ENCODE measurements around the gene GJB6. TPM values are rescaled to one million over a fixed set of nuclear protein-coding genes. Genes with fewer than 3 reads are reported as not detected.
A peak's percentile ranks its signal among the peaks of the same experiment; 100 is the strongest.

Gene GJB6
- total RNA-seq, 1 donor, result not detected

DNA sequence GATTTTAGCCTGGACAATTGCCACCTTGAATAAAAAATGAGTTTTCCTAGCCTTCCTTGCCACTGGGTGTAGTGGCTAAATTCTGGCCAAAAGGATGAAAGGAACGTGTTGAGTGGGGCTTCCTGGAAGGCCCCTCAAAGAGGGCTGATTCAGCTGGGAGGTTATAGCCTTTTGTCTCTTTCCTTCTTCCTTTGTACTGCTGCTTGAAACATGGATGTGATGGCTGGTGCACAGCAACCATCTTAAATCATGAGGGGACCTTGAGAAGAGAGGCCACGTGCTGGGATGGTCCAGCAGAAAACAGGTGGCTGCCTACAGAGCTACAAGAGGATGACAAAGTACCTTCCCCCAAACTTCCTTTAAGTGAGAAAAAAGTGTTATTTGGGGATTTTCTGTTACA lies 40.0 kb upstream of the GJB6 start:
- Histone ChIP-seq H3K9me3 (ENCODE audit: low read depth, low read length) (no peaks in the 10 kb centered on the region), H3K27me3 (ENCODE audit: insufficient read depth, low read length) (peaks cover 6% of the 10 kb centered on the region), H3K4me2 (ENCODE audit: insufficient read depth, low read length) (no peak overlapping the region), H3K79me2 (ENCODE audit: insufficient read depth, low read length) (no peaks in the 10 kb centered on the region), H3K27ac (ENCODE audit: low read depth, low read length) (no peak overlapping the region), H3K4me1 (ENCODE audit: insufficient read depth, low read length) (no peaks in the 10 kb centered on the region), H2AFZ (ENCODE audit: low read length) (no peak overlapping the region), H3K4me3 (ENCODE audit: insufficient read depth, low read length) (no peak overlapping the region), H4K20me1 (ENCODE audit: insufficient read depth, low read length) (no peaks in the 10 kb centered on the region), H3K36me3 (ENCODE audit: insufficient read depth, low read length) (no peaks in the 10 kb centered on the region)
- TF ChIP-seq, protein P1, sequence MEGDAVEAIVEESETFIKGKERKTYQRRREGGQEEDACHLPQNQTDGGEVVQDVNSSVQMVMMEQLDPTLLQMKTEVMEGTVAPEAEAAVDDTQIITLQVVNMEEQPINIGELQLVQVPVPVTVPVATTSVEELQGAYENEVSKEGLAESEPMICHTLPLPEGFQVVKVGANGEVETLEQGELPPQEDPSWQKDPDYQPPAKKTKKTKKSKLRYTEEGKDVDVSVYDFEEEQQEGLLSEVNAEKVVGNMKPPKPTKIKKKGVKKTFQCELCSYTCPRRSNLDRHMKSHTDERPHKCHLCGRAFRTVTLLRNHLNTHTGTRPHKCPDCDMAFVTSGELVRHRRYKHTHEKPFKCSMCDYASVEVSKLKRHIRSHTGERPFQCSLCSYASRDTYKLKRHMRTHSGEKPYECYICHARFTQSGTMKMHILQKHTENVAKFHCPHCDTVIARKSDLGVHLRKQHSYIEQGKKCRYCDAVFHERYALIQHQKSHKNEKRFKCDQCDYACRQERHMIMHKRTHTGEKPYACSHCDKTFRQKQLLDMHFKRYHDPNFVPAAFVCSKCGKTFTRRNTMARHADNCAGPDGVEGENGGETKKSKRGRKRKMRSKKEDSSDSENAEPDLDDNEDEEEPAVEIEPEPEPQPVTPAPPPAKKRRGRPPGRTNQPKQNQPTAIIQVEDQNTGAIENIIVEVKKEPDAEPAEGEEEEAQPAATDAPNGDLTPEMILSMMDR (IDR thresholded peaks at IDR 0.05; ENCODE audit: extremely low read depth, low read depth, low read length), result no peak
- DNase-seq (ENCODE audit: insufficient read length, low spot score, missing footprints), result no peak

- Histone ChIP-seq H3K4me2 (ENCODE audit: insufficient read depth, low read length) (no peak overlapping the region), H3K27me3 (ENCODE audit: insufficient read depth, low read length) (peaks cover 6% of the 10 kb centered on the region), H3K36me3 (ENCODE audit: insufficient read depth, low read length) (no peaks in the 10 kb centered on the region), H3K9me3 (ENCODE audit: low read depth, low read length) (no peaks in the 10 kb centered on the region), H3K4me3 (ENCODE audit: insufficient read depth, low read length) (no peak overlapping the region), H2AFZ (ENCODE audit: low read length) (no peak overlapping the region), H4K20me1 (ENCODE audit: insufficient read depth, low read length) (no peaks in the 10 kb centered on the region), H3K4me1 (ENCODE audit: insufficient read depth, low read length) (no peaks in the 10 kb centered on the region), H3K79me2 (ENCODE audit: insufficient read depth, low read length) (no peaks in the 10 kb centered on the region), H3K27ac (ENCODE audit: low read depth, low read length) (no peak overlapping the region)
- DNase-seq (ENCODE audit: insufficient read length, low spot score, missing footprints), result no peak
- TF ChIP-seq, protein P1 (IDR thresholded peaks at IDR 0.05; ENCODE audit: extremely low read depth, low read depth, low read length), result no peak
These were observed 39.3 kb upstream of the GJB6 start for GRCh38 chr13:20271441-20271840.

DNA sequence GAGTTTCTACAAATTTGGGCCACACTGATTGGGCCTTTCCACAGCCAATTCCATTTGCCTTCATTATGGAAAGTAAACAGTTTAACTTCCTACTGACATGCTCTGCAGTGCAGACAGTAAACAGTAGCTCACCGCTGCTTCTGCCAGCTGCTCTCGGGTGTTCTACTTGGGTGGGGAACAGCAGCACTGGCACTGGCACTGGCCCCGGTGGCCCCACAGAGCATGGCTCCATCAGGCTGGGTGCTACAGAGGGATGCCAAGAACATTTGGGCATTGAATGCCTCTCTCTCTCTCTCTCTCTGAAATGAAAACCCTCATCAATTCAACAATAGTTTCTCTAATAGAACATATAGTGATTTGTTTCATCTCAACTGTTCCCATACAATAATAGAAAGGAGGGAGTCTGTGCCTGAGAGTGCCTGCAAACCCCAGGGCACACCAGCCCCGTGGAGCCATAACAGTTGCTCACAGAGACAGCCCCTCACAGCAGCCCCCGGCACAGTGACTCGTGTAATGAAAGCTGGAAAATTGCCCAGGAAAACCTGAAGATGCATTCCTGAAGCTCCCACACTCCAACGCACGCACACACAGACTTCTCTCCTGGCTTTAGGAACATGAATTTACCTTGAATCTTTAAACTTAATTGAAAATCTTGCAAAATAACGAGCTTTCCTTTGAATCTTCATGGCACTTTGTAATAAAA lies 38.2 kb upstream of the GJB6 start:
- no peak overlapping the region for H3K4me3 ChIP-seq (ENCODE audit: insufficient read depth, low read length)
- peaks cover 6% of the 10 kb centered on the region for H3K27me3 ChIP-seq (ENCODE audit: insufficient read depth, low read length)
- H3K4me1 ChIP-seq (ENCODE audit: insufficient read depth, low read length), result no peaks in the 10 kb centered on the region
- TF ChIP-seq, protein P1 (IDR thresholded peaks at IDR 0.05; ENCODE audit: extremely low read depth, low read depth, low read length), result no peak
- H3K9me3 ChIP-seq (ENCODE audit: low read depth, low read length), result no peaks in the 10 kb centered on the region
- no peaks in the 10 kb centered on the region for H4K20me1 ChIP-seq (ENCODE audit: insufficient read depth, low read length)
- no peaks in the 10 kb centered on the region for H3K79me2 ChIP-seq (ENCODE audit: insufficient read depth, low read length)
- no peak overlapping the region for H3K27ac ChIP-seq (ENCODE audit: low read depth, low read length)
- no peaks in the 10 kb centered on the region for H3K36me3 ChIP-seq (ENCODE audit: insufficient read depth, low read length)
- H3K4me2 ChIP-seq (ENCODE audit: insufficient read depth, low read length), result no peak overlapping the region
- peak overlapping the region; percentile 10 for H2AFZ ChIP-seq (ENCODE audit: low read length)
- no peak for DNase-seq (ENCODE audit: insufficient read length, low spot score, missing footprints)

DNA sequence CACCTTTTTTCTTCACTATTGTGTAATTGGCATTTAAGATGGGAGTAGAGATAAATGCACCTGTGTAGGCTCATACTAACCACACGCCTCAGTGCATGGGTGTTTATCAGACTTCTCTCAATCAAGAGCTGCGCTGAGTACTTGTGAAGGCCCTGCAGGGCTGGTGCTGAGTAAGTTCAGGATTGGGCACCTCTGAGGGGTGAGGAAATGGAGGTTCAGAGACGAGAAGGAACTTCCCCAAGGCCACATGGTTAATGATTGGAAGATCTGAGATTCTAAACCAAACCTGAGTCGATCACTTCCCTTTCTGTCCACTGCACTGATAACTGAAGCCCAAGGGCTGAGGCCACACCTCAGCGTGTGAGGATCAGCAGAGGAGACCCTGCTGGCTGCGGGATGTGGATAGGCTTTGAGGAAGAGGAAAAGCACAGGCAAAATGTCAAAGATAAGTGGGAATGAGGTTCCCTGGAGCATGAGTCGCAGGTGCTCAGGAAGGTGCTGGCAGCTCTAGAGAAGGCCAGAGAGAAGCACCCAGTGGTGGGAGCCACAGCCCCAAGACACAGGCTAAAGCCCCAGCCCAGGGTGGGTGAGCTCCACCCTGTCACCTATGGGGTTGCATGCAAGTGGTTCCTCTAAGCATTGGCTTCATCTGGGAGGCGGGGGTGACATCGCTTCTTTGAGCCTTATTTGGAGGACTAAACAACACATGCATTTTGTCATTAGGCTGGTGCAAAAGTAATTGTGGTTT lies 32.3 kb upstream of the GJB6 start:
- H3K4me3 ChIP-seq (ENCODE audit: insufficient read depth, low read length), result no peak overlapping the region
- no peaks in the 10 kb centered on the region for H3K4me1 ChIP-seq (ENCODE audit: insufficient read depth, low read length)
- H3K27me3 ChIP-seq (ENCODE audit: insufficient read depth, low read length), result peaks cover 10% of the 10 kb centered on the region
- H3K27ac ChIP-seq (ENCODE audit: low read depth, low read length), result no peak overlapping the region
- no peak overlapping the region for H3K4me2 ChIP-seq (ENCODE audit: insufficient read depth, low read length)
- H3K36me3 ChIP-seq (ENCODE audit: insufficient read depth, low read length), result no peaks in the 10 kb centered on the region
- no peaks in the 10 kb centered on the region for H3K79me2 ChIP-seq (ENCODE audit: insufficient read depth, low read length)
- TF ChIP-seq, protein P1 (IDR thresholded peaks at IDR 0.05; ENCODE audit: extremely low read depth, low read depth, low read length), result no peak
- no peak overlapping the region for H2AFZ ChIP-seq (ENCODE audit: low read length)
- H4K20me1 ChIP-seq (ENCODE audit: insufficient read depth, low read length), result no peaks in the 10 kb centered on the region
- no peak for DNase-seq (ENCODE audit: insufficient read length, low spot score, missing footprints)
- H3K9me3 ChIP-seq (ENCODE audit: low read depth, low read length), result no peaks in the 10 kb centered on the region
